ENCODE data around the gene POGK. TPM values are rescaled to one million over a fixed set of nuclear protein-coding genes. Genes with fewer than 3 reads are reported as not detected.
"Not testable (repeated sequence)": the region's sequence is repeated elsewhere in the genome, so short reads cannot be mapped to it uniquely, and the experiment has no call there.

The POGK gene
- total RNA-seq, 1 experiment from 2014 or later, result 38.3 TPM

- Histone ChIP-seq H3K27me3 (ENCODE audit: low read length) (no peaks in the 10 kb centered on the region), H3K79me2 (ENCODE audit: low read length) (peaks cover 42% of the 10 kb centered on the region), H2AFZ (ENCODE audit: low read length) (peak overlapping the region; percentile 86), H3K9ac (ENCODE audit: low read length) (peak overlapping the region; percentile 29; the same call in 1 of the 2 replicates), H3K36me3 (ENCODE audit: low read depth, low read length) (no peaks in the 10 kb centered on the region), H3F3A (ENCODE audit: low read length, unreplicated experiment) (no peaks in the 10 kb centered on the region), H3K9me2 (replicated peaks; ENCODE audit: low read length) (no peaks in the 10 kb centered on the region), H3K4me3 (ENCODE audit: low read length) (peak overlapping the region; percentile 73), H3K27ac (ENCODE audit: low read length) (no peak overlapping the region), H3K9me3 (ENCODE audit: low read length) (no peaks in the 10 kb centered on the region), H4K20me1 (ENCODE audit: low read length) (peaks cover 16% of the 10 kb centered on the region; the same call in 1 of the 2 replicates), H3K4me2 (ENCODE audit: low read length) (peak overlapping the region; percentile 87), H3K4me1 (ENCODE audit: insufficient read depth, low read length) (0 out of 2 replicates have a peak, but pooled peaks cover 23% of the 10 kb centered on the region)
- intact Hi-C loops (cut with micrococcal nuclease), result loop anchor here (2.0 kb wide), 2 partner anchors 34 to 346 kb away; no protein-coding TSS in a partner anchor
- TF ChIP-seq EZH2phosphoT487 (IDR thresholded peaks at IDR 0.05; ENCODE audit: borderline replicate concordance, low read length), result no peak
- TF ChIP-seq CTCF (conservative IDR thresholded peaks at IDR 0.05; ENCODE audit: low read depth, low read length), result peak; percentile 38; the same call in 1 of the 2 replicates
- ATAC-seq (peak; percentile 1), DNase-seq (no peak)
- CTCF ChIA-PET, result interaction anchor here (0.6 to 1.2 kb wide), 5 partner anchors 26 to 189 kb away, joined by 3 to 10 read pairs (median 3); no protein-coding TSS in a partner anchor
- no TSS peak for BruUV-seq (replicated peaks)
- POLR2A ChIA-PET (ENCODE audit: unreplicated experiment), result interaction anchor here (0.6 to 1.0 kb wide), 3 partner anchors 37 to 1171 kb away, joined by 3 to 13 read pairs (median 4); partner anchors contain the start of gene POGK
Measured at GRCh38 chr1:166876540-166876838, 37.2 kb downstream of the POGK start.

- intact Hi-C loops (cut with micrococcal nuclease), result not testable (repeated sequence)
Measured at GRCh38 chr1:166878173-166878917, 39.1 kb downstream of the POGK start.

GRCh38 chr1:166882893-166883292 is 43.6 kb downstream of the POGK start:
- Histone ChIP-seq H3K4me3 (ENCODE audit: low read length) (no peak overlapping the region), H3F3A (ENCODE audit: low read length, unreplicated experiment) (no peaks in the 10 kb centered on the region), H3K4me1 (ENCODE audit: insufficient read depth, low read length) (no peaks in the 10 kb centered on the region), H3K9me3 (ENCODE audit: low read length) (no peaks in the 10 kb centered on the region), H3K9ac (ENCODE audit: low read length) (no peak overlapping the region), H3K36me3 (ENCODE audit: low read depth, low read length) (no peaks in the 10 kb centered on the region), H3K27ac (ENCODE audit: low read length) (no peak overlapping the region), H3K9me2 (replicated peaks; ENCODE audit: low read length) (no peaks in the 10 kb centered on the region), H3K4me2 (ENCODE audit: low read length) (no peak overlapping the region), H4K20me1 (ENCODE audit: low read length) (no peaks in the 10 kb centered on the region), H3K27me3 (ENCODE audit: low read length) (no peaks in the 10 kb centered on the region), H2AFZ (ENCODE audit: low read length) (no peak overlapping the region), H3K79me2 (ENCODE audit: low read length) (no peaks in the 10 kb centered on the region)
- TF ChIP-seq EZH2 (IDR thresholded peaks at IDR 0.05; ENCODE audit: low read length, unreplicated experiment) (no peak), CTCF (conservative IDR thresholded peaks at IDR 0.05; ENCODE audit: low read depth, low read length) (no peak), EZH2phosphoT487 (IDR thresholded peaks at IDR 0.05; ENCODE audit: borderline replicate concordance, low read length) (no peak)
- intact Hi-C loops (cut with micrococcal nuclease), result no loop called here
- ATAC-seq, result no peak
- ChIA-PET CTCF (no interaction called here), POLR2A (ENCODE audit: unreplicated experiment) (no interaction called here)
- no peak for DNase-seq
- no TSS peak for BruUV-seq (replicated peaks)

More at GRCh38 chr1:166878173-166878917, 39.1 kb downstream of the POGK start:
- H2AFZ ChIP-seq (ENCODE audit: low read length); H3K9me2 ChIP-seq (replicated peaks; ENCODE audit: low read length); POLR2A ChIA-PET (ENCODE audit: unreplicated experiment); H3K9ac ChIP-seq (ENCODE audit: low read length); ATAC-seq; H3K4me3 ChIP-seq (ENCODE audit: low read length); H3K9me3 ChIP-seq (ENCODE audit: low read length); CTCF ChIA-PET; H3K27me3 ChIP-seq (ENCODE audit: low read length); H3K4me2 ChIP-seq (ENCODE audit: low read length); H3F3A ChIP-seq (ENCODE audit: low read length, unreplicated experiment); BruUV-seq (replicated peaks); DNase-seq; H3K36me3 ChIP-seq (ENCODE audit: low read depth, low read length); H3K27ac ChIP-seq (ENCODE audit: low read length): not testable (repeated sequence)
- peaks cover 24% of the 10 kb centered on the region for H3K79me2 ChIP-seq (ENCODE audit: low read length)
- H3K4me1 ChIP-seq (ENCODE audit: insufficient read depth, low read length), result 0 out of 2 replicates have a peak, but pooled peaks cover 16% of the 10 kb centered on the region
- H4K20me1 ChIP-seq (ENCODE audit: low read length), result peaks cover 10% of the 10 kb centered on the region; the same call in 1 of the 2 replicates
